GM12878 (cell line): ENCODE results near the gene KRTAP4-5. TPM values are rescaled to one million over a fixed set of nuclear protein-coding genes. Genes with fewer than 3 reads are reported as not detected.
"Not testable (repeated sequence)": the region's sequence is repeated elsewhere in the genome, so short reads cannot be mapped to it uniquely, and the experiment has no call there.

Experiments
- ATAC-seq: fragments of 200-7000 bp; cut with Tn5 transposase; 3 replicates; pipeline ENCODE4 v1.9.1; 2020; ENCODE audit warnings: mild to moderate bottlenecking, moderate library complexity
- BruUV-seq: library from RNA; stranded (reverse); fragments of 400-500 nt; replicated peaks from 2 replicates; lab custom pipeline; 2021; lab: Mats Ljungman, UMichigan
- CTCF ChIA-PET: fragments of 300-600 bp; sonication (Branson Sonifier 250); formaldehyde crosslinking; extraction: SDS; loops from one replicate; lab custom pipeline; 2021; ENCODE audit warnings: inconsistent platforms; lab: Yijun Ruan, JAX
- POLR2A ChIA-PET: fragments of 350-600 bp; formaldehyde crosslinking; extraction: SDS; loops from one replicate; lab custom pipeline; 2021; ENCODE audit warnings: inconsistent platforms; lab: Charles Lee
- RAD21 ChIA-PET: fragments of 300-600 bp; sonication (Branson Sonifier 250); formaldehyde crosslinking; loops from one replicate; lab custom pipeline; 2023; ENCODE audit warnings: antibody characterized with exemption; ENCODE audit not compliant: unreplicated experiment; lab: Charles Lee
- SMC1A ChIA-PET: fragments of 300-600 bp; sonication (Branson Sonifier 250); formaldehyde crosslinking; loops from one replicate; lab custom pipeline; 2023; ENCODE audit not compliant: unreplicated experiment, uncharacterized antibody; lab: Charles Lee
- DNase-seq: peaks from one replicate; pipeline ENCODE4 v3.0.0-alpha.2; 2011; ENCODE audit warnings: low read depth, low spot score
- FAIRE-seq: peaks from 3 replicates; lab custom pipeline; 2011; peaks lifted over from hg19 to GRCh38; lab: Jason Lieb, UNC
- H2AFZ ChIP-seq: 2 replicates; pipeline ENCODE4 v1.6.0; 2011; ENCODE audit warnings: low read depth, low read length, control low read depth; ENCODE audit not compliant: control insufficient read depth
- H3K27ac ChIP-seq: 2 replicates; pipeline ENCODE4 v1.5.1; 2011; ENCODE audit warnings: control low read depth; ENCODE audit not compliant: control insufficient read depth, insufficient read depth
- H3K27me3 ChIP-seq, 2 experiments: replicated peaks in 1 of 2; 2 replicates each; pipeline versions ENCODE4 v1.6.0 to v1.6.1; 2011; ENCODE audit warnings: low read length in 1 of 2; ENCODE audit not compliant: control insufficient read depth in 2 of 2, insufficient read depth in 2 of 2
- H3K36me3 ChIP-seq, 2 experiments: 2 replicates each; pipeline ENCODE4 v1.5.1; 2011; ENCODE audit warnings: low read length in 1 of 2; ENCODE audit not compliant: control insufficient read depth in 2 of 2, insufficient read depth in 2 of 2
- H3K4me1 ChIP-seq: 2 replicates; pipeline ENCODE4 v1.6.1; 2011; ENCODE audit warnings: mild to moderate bottlenecking, low read length, moderate library complexity, mixed read lengths; ENCODE audit not compliant: control insufficient read depth, insufficient read depth
- H3K4me2 ChIP-seq: 2 replicates; pipeline ENCODE4 v1.6.0; 2011; ENCODE audit warnings: control low read depth; ENCODE audit not compliant: control insufficient read depth, insufficient read depth
- H3K4me3 ChIP-seq: fragments of 200-600 bp; sonication (generic); 2 replicates; pipeline ENCODE4 v1.5.1; 2016
- H3K79me2 ChIP-seq: 2 replicates; pipeline ENCODE4 v1.6.0; 2011; ENCODE audit warnings: low read length; ENCODE audit not compliant: control insufficient read depth, insufficient read depth
- H3K9ac ChIP-seq: 2 replicates; pipeline ENCODE4 v1.8.0; 2011; ENCODE audit warnings: low read length, control low read depth, mixed read lengths; ENCODE audit not compliant: control insufficient read depth, insufficient read depth
- H3K9me3 ChIP-seq: replicated peaks from 3 replicates; pipeline ENCODE4 v1.5.1; 2011; ENCODE audit warnings: mild to moderate bottlenecking, low read length; ENCODE audit not compliant: control insufficient read depth, insufficient read depth
- H4K20me1 ChIP-seq: 2 replicates; pipeline ENCODE4 v1.6.0; 2011; ENCODE audit not compliant: control insufficient read depth, insufficient read depth
- CBFB ChIP-seq: IDR thresholded peaks from 2 replicates; pipeline ENCODE4 v1.6.1; 2016; ENCODE audit warnings: antibody characterized with exemption, low read depth
- CEBPZ ChIP-seq: fragments of 150-350 bp; IDR thresholded peaks from 2 replicates; pipeline ENCODE4 v1.6.1; 2016; ENCODE audit warnings: low read depth, low read length
- CHD2 ChIP-seq: IDR thresholded peaks from 2 replicates; pipeline ENCODE4 v1.6.1; 2011; ENCODE audit warnings: low read depth, low read length, improper control_type of control experiment, borderline replicate concordance
- CREB1 ChIP-seq: IDR thresholded peaks from 2 replicates; pipeline ENCODE4 v1.6.1; 2012; ENCODE audit warnings: low read depth, mild to moderate bottlenecking, inconsistent platforms
- HDAC2 ChIP-seq: fragments of 200-600 bp; sonication (generic); IDR thresholded peaks from 2 replicates; pipeline ENCODE4 v1.6.1; 2017
- PML ChIP-seq: IDR thresholded peaks from 2 replicates; pipeline ENCODE4 v1.6.1; 2012; ENCODE audit warnings: low read length, inconsistent platforms
- RCOR1 ChIP-seq: conservative IDR thresholded peaks from 2 replicates; pipeline ENCODE4 v1.6.1; 2012; ENCODE audit warnings: low read depth, low read length, improper control_type of control experiment
- STAT3 ChIP-seq: IDR thresholded peaks from 2 replicates; pipeline ENCODE4 v1.6.1; 2011; ENCODE audit warnings: low read depth, low read length, improper control_type of control experiment
- WRNIP1 ChIP-seq: IDR thresholded peaks from 2 replicates; pipeline ENCODE4 v1.6.1; 2011; ENCODE audit warnings: low read depth, low read length, improper control_type of control experiment, borderline replicate concordance
- ZNF384 ChIP-seq: IDR thresholded peaks from 2 replicates; pipeline ENCODE4 v1.6.1; 2012; ENCODE audit warnings: low read depth, mild to moderate bottlenecking, low read length, improper control_type of control experiment, borderline replicate concordance
- ZNF592 ChIP-seq: fragments of 450-650 bp; IDR thresholded peaks from 2 replicates; pipeline ENCODE4 v1.6.1; 2017; ENCODE audit warnings: mild to moderate bottlenecking, moderate library complexity
- WGBS: methylation state at CpG from one replicate; pipeline ENCODE4 v1.1.6; 2016; ENCODE audit warnings: low lambda C conversion rate; ENCODE audit not compliant: insufficient replicate concordance, insufficient coverage; ENCODE audit errors: missing lambda C conversion rate; 5-methylcytosine and 5-hydroxymethylcytosine counted together
- in situ Hi-C: fragments of 300-500 bp; cut with MboI; formaldehyde crosslinking; loops from 9 replicates; pipeline ENCODE4 v1.14.3; 2018; ENCODE audit warnings: mixed read lengths
- intact Hi-C: fragments of 100-400 bp; cut with micrococcal nuclease; formaldehyde crosslinking; loops from one replicate; pipeline ENCODE4 v1.14.2; 2022; ENCODE audit not compliant: unreplicated experiment
- polyA plus RNA-seq, 11 experiments: library from polyadenylated mRNA; depleted of rRNA in 4 of 11; unstranded in 6 of 11; stranded (reverse) in 5 of 11; fragments of >200 nt; fragmentation: Nextera tagmentation in 4 of 11; fragmentation: Illumina TruSeq in 1 of 11; extraction: Ambion mirVana in 4 of 11; extraction: Trizol in 1 of 11; gene quantifications; 1 replicate in 1 of 11; 2 replicates in 10 of 11; pipeline versions ENCODE4 v1.2.1 to v1.2.3, GENCODE V29; 2011 to 2016; ENCODE audit warnings: inconsistent platforms in 2 of 11, missing spikeins in 2 of 11, low read depth in 1 of 11
- total RNA-seq, 4 experiments: library from RNA; depleted of rRNA in 3 of 4; stranded (reverse); fragments of >200 nt in 3 of 4; fragmentation: Illumina TruSeq in 1 of 4; extraction: Trizol in 1 of 4; gene quantifications; 2 replicates each; pipeline versions ENCODE4 v1.2.1 to v1.2.3, GENCODE V29; 2013 to 2021

Gene KRTAP4-5
- total and polyA plus RNA-seq, 10 of the 15 experiments (the other 5 are each of a cell fraction or from before 2014, with no cell fraction given) = not detected

- no TSS peak for BruUV-seq
- no peak for DNase-seq
- no peak for FAIRE-seq
- WGBS = 0% methylated on average over 1 of the region's 1 CpG
- Histone ChIP-seq H3K4me2 (no peak within 1 kb of the TSS), H3K36me3 (no peaks in the 10 kb centered on the region), H2AFZ (no peak within 1 kb of the TSS), H3K27me3 (no peaks in the 10 kb centered on the region; a peak in 3 of 4 replicates), H4K20me1 (no peaks in the 10 kb centered on the region), H3K79me2 (no peaks in the 10 kb centered on the region), H3K9ac (no peak within 1 kb of the TSS), H3K4me3 (no peak within 1 kb of the TSS), H3K9me3 (no peaks in the 10 kb centered on the region), H3K4me1 (no peaks in the 10 kb centered on the region), H3K27ac (no peak within 1 kb of the TSS)
- in situ Hi-C loops (no loop called here), intact Hi-C loops (no loop called here)
- RAD21 ChIA-PET = no interaction called here
- ATAC-seq = no peak
- no peak for TF ChIP-seq STAT3
- TF ChIP-seq ZNF592 = no peak
- no peak for TF ChIP-seq PML
- TF ChIP-seq CEBPZ = no peak
- no peak for TF ChIP-seq CREB1
- TF ChIP-seq CBFB = no peak
- no peak for TF ChIP-seq RCOR1
- TF ChIP-seq ZNF384 = no peak
- TF ChIP-seq HDAC2 = no peak
- TF ChIP-seq WRNIP1 = no peak
- no peak for TF ChIP-seq CHD2
- CTCF ChIA-PET = no interaction called here
- SMC1A ChIA-PET = no interaction called here
- POLR2A ChIA-PET = no interaction called here
Observed at GRCh38 chr17:41160648-41161047, 11.0 kb upstream of the KRTAP4-5 start, which contains the start of gene KRTAP4-4. Gene KRTAP4-4, minus strand, starts transcription at chr17:41160748. Its CDS starts 57 bp downstream, at chr17:41160691.

GRCh38 chr17:41160190-41160589 is 10.6 kb upstream of the KRTAP4-5 start:
- 11% methylated on average over 3 of the region's 3 CpGs for WGBS
- BruUV-seq, DNase-seq: not testable (repeated sequence)

More at GRCh38 chr17:41160190-41160589, 10.6 kb upstream of the KRTAP4-5 start:
- H3K79me2 ChIP-seq, H3K4me1 ChIP-seq, CTCF ChIA-PET, RAD21 ChIA-PET, H3K4me2 ChIP-seq, H3K27me3 ChIP-seq, H3K4me3 ChIP-seq, ATAC-seq, FAIRE-seq, H2AFZ ChIP-seq, H3K27ac ChIP-seq, H4K20me1 ChIP-seq, intact Hi-C loops, H3K36me3 ChIP-seq, H3K9ac ChIP-seq, H3K9me3 ChIP-seq, POLR2A ChIA-PET, in situ Hi-C loops, SMC1A ChIA-PET: not testable (repeated sequence)
